B cell (primary cell): ENCODE results near the gene B3GALT6. TPM values are rescaled to one million over a fixed set of nuclear protein-coding genes. Genes with fewer than 3 reads are reported as not detected.

ENCODE experiments used
- ATAC-seq: fragments of 200-7000 bp; cut with Tn5 transposase; one replicate; pipeline ENCODE4 v1.10.0; 2021; ENCODE audit warnings: low read depth, mild to moderate bottlenecking, moderate number of reproducible peaks, moderate library complexity
- CTCF ChIA-PET: fragments of 350-600 bp; sonication (Branson Sonifier 250); formaldehyde crosslinking; loops from one replicate; lab custom pipeline; 2021; ENCODE audit warnings: antibody characterized with exemption, inconsistent platforms; lab: Charles Lee
- POLR2A ChIA-PET: fragments of 350-600 bp; sonication (Branson Sonifier 250); formaldehyde crosslinking; loops from one replicate; lab custom pipeline; 2021; ENCODE audit warnings: antibody characterized with exemption; lab: Charles Lee
- DNase-seq: peaks from one replicate; pipeline ENCODE4 v3.0.0; 2013
- H2AFZ ChIP-seq: 2 replicates; pipeline ENCODE4 v1.6.1; 2012; ENCODE audit warnings: mild to moderate bottlenecking, low read depth, low read length; ENCODE audit not compliant: insufficient read depth, poor library complexity, severe bottlenecking
- H3K27ac ChIP-seq, 2 donors: 1 replicate in 1 of 2; 2 replicates in 1 of 2; pipeline ENCODE4 v1.5.1; 2012 to 2013; ENCODE audit warnings: low read length in 2 of 2, mild to moderate bottlenecking in 2 of 2, moderate library complexity in 1 of 2
- H3K27me3 ChIP-seq, 4 experiments: fragments of 200-600 bp in 1 of 4; sonication (generic) in 1 of 4; replicated peaks in 1 of 4; 1 replicate in 2 of 4; 2 replicates in 2 of 4; pipeline versions ENCODE4 v1.6.1 to v1.7.0; 2013 to 2016; ENCODE audit warnings: low read length in 3 of 4, mild to moderate bottlenecking in 2 of 4, mixed read lengths in 1 of 4, moderate library complexity in 1 of 4; ENCODE audit not compliant: insufficient read depth in 4 of 4, control insufficient read depth in 3 of 4; ENCODE audit errors: control extremely low read depth in 1 of 4
- H3K36me3 ChIP-seq, 2 experiments: replicated peaks in 1 of 2; 1 replicate in 1 of 2; 2 replicates in 1 of 2; pipeline versions ENCODE4 v1.6.1 to v1.7.1; 2013; ENCODE audit warnings: low read length in 1 of 2; ENCODE audit not compliant: insufficient read depth in 2 of 2, control insufficient read depth in 1 of 2; ENCODE audit errors: control extremely low read depth in 1 of 2, extremely low read depth in 1 of 2
- H3K4me1 ChIP-seq, 2 donors: fragments of 200-600 bp in 1 of 2; sonication (generic) in 1 of 2; 1 replicate in 1 of 2; 2 replicates in 1 of 2; pipeline versions ENCODE4 v1.5.1 to v1.6.1; 2013 to 2017; ENCODE audit warnings: low read length in 2 of 2; ENCODE audit not compliant: control insufficient read depth in 2 of 2, insufficient read depth in 2 of 2
- H3K4me2 ChIP-seq: replicated peaks from 2 replicates; pipeline ENCODE3; 2012; ENCODE audit warnings: mild to moderate bottlenecking, low read depth, low read length; ENCODE audit not compliant: poor library complexity, severe bottlenecking
- H3K4me3 ChIP-seq, 5 experiments: fragments of 200-600 bp in 1 of 5; sonication (generic) in 1 of 5; 1 replicate in 3 of 5; 2 replicates in 2 of 5; pipeline versions ENCODE4 v1.5.1 to v1.7.0; 2011 to 2016; ENCODE audit warnings: low read length in 4 of 5, mild to moderate bottlenecking in 4 of 5, low read depth in 2 of 5, control low read depth in 1 of 5, moderate library complexity in 1 of 5; ENCODE audit not compliant: insufficient read depth in 1 of 5; ENCODE audit errors: control extremely low read depth in 1 of 5, extremely low read depth in 1 of 5
- H3K79me2 ChIP-seq: fragments of 200-600 bp; sonication (generic); one replicate; pipeline ENCODE4 v1.6.0; 2016; ENCODE audit warnings: low read length; ENCODE audit not compliant: control insufficient read depth, insufficient read depth
- H3K9ac ChIP-seq: fragments of 200-600 bp; sonication (generic); 2 replicates; pipeline ENCODE4 v1.6.1; 2017; ENCODE audit warnings: mild to moderate bottlenecking, low read length, moderate library complexity
- H3K9me3 ChIP-seq, 3 donors: one replicate each; pipeline versions ENCODE4 v1.6.1 to v1.7.1; 2013; ENCODE audit warnings: low read length in 2 of 3; ENCODE audit not compliant: control insufficient read depth in 2 of 3, insufficient read depth in 1 of 3; ENCODE audit errors: control extremely low read depth in 1 of 3
- H4K20me1 ChIP-seq: 2 replicates; pipeline ENCODE4 v1.6.0; 2012; ENCODE audit warnings: mild to moderate bottlenecking, low read length; ENCODE audit not compliant: insufficient read depth, control insufficient read depth, poor library complexity, severe bottlenecking
- H3K27ac Mint-ChIP-seq: one replicate; pipeline ENCODE4 v1.8.0; 2021; ENCODE audit warnings: mixed read lengths
- H3K27me3 Mint-ChIP-seq: one replicate; pipeline ENCODE4 v1.8.0; 2021; ENCODE audit warnings: mixed read lengths
- H3K4me1 Mint-ChIP-seq: one replicate; pipeline ENCODE4 v1.8.0; 2021; ENCODE audit warnings: mixed read lengths
- H3K4me3 Mint-ChIP-seq: one replicate; pipeline ENCODE4 v1.8.0; 2021; ENCODE audit warnings: mixed read lengths
- H3K9me3 Mint-ChIP-seq: one replicate; pipeline ENCODE4 v1.8.0; 2022; ENCODE audit warnings: mixed read lengths; ENCODE audit not compliant: insufficient read depth
- EZH2 ChIP-seq: IDR thresholded peaks from 2 replicates; pipeline ENCODE4 v1.6.1; 2012; ENCODE audit warnings: borderline replicate concordance, low read depth, mild to moderate bottlenecking, moderate library complexity, low read length; ENCODE audit not compliant: insufficient read depth, poor library complexity, severe bottlenecking
- WGBS: methylation state at CpG from one replicate; pipeline ENCODE4 v1.1.5; 2013; ENCODE audit warnings: missing lambda C conversion rate; ENCODE audit not compliant: insufficient coverage; 5-methylcytosine and 5-hydroxymethylcytosine counted together
- intact Hi-C: fragments of 100-400 bp; cut with micrococcal nuclease; formaldehyde crosslinking; loops from one replicate; pipeline ENCODE4 v1.10.0; 2022
- polyA plus RNA-seq: library from polyadenylated mRNA; depleted of rRNA; stranded (reverse); fragments of >200 nt; gene quantifications from 2 replicates; pipeline ENCODE4 v1.2.3, GENCODE V29; 2012
- total RNA-seq, 2 donors: library from RNA; stranded (reverse); fragments of 120-200 nt in 1 of 2; gene quantifications; 1 replicate in 1 of 2; 2 replicates in 1 of 2; pipeline versions ENCODE4 v1.2.3 to v1.2.4, GENCODE V29; 2013 to 2022
- TF ChIP-seq, protein P1 (sequence below): fragments of 200-600 bp; IDR thresholded peaks from one replicate; pipeline ENCODE4 v1.8.0; 2022; ENCODE audit warnings: antibody characterized with exemption, mild to moderate bottlenecking

Gene B3GALT6
- total and polyA plus RNA-seq, 2 donors (not counting 1 experiment from before 2014, with no cell fraction given): 5.9 to 21.0 TPM

DNA sequence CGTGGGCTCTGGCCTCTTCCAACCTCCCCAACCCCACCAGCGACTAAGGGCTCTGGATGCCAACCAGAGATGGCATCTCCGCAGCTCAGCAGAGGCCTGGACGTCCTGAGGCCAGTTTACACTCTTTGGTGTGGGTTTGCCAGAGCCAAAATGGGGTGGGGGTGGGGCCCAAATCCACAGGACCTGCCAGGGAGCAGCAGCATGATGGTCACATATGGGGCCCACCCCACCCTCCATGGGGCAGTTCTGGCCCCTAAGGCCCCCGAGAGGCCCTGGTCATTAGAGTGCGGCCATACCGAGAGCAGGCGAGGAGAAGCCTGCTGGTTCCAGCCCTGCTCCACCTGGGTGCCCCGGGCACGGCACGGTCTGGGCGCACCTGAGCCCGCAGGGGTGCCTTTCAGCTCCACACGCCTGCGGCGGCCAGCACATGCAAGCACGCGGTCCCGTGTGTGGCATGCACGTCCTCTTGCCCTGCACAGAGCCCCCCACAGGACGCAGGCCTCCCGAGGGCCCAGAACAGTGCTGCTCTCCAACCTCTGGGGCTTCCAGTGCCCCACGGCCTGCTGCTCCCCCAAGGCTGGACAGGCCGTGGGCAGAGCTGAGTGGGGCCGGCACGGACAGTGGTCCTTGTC is 9.7 kb downstream of the B3GALT6 start:
- 87% methylated on average over 23 of the region's 26 CpGs for WGBS
- CTCF ChIA-PET: interaction anchor here (2.0 to 2.3 kb wide), 2 partner anchors 9 to 119 kb away, joined by 6 to 7 read pairs; no protein-coding TSS in a partner anchor
- TF ChIP-seq, protein P1, sequence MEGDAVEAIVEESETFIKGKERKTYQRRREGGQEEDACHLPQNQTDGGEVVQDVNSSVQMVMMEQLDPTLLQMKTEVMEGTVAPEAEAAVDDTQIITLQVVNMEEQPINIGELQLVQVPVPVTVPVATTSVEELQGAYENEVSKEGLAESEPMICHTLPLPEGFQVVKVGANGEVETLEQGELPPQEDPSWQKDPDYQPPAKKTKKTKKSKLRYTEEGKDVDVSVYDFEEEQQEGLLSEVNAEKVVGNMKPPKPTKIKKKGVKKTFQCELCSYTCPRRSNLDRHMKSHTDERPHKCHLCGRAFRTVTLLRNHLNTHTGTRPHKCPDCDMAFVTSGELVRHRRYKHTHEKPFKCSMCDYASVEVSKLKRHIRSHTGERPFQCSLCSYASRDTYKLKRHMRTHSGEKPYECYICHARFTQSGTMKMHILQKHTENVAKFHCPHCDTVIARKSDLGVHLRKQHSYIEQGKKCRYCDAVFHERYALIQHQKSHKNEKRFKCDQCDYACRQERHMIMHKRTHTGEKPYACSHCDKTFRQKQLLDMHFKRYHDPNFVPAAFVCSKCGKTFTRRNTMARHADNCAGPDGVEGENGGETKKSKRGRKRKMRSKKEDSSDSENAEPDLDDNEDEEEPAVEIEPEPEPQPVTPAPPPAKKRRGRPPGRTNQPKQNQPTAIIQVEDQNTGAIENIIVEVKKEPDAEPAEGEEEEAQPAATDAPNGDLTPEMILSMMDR: no peak

DNA sequence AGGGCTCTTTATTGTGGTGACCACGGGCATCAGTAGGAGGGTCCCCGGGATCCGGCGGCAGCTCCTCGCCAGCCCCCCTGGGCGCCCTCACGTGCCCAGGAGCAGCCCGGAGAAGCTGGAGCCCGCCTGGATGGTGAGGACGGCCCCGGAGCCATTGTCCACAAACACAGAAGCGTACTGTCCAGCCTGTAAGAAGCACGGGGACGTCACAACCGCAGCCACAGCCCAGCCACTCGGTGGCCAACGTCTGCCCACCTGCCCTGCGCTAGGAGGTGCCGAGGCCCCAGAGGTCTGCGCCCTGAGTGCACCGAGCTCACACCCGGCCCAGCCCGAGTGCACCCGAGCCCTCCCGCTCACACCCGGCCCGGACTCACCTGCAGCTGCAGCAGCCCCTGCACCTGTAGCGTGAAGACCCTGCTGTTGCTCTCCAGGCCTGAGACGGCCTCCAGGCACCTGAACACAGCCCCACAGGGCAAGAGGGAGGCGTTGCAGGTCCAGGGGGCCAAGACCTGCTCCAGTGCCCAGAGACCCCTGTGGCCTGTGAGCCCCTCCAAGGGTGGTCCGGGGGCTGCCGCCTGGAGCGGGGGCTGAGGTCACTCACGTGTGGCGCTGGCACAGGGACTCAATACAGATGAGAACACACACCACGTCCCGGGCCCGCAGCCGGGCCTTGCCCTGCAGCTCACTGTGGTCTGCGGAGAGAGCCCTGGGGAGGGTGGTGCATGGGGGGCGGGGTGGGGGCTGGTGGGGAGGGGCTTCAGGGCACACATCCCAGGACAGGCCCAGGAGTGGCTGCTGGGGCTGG is 10.6 kb downstream of the B3GALT6 start:
- H3K9me3 ChIP-seq: peaks cover 0 to 14% (median 0%) of the 10 kb centered on the region in 3 donors
- intact Hi-C loops: no loop called here
- H3K36me3 ChIP-seq: no peaks in the 10 kb centered on the region
- TF ChIP-seq, protein P1: no peak
- no peak for TF ChIP-seq EZH2
- H4K20me1 ChIP-seq: peaks cover 9% of the 10 kb centered on the region
- peaks cover 0 to 59% (median 19%) of the 10 kb centered on the region in 4 experiments for H3K27me3 ChIP-seq
- no peak overlapping the region for H3K9ac ChIP-seq
- peaks cover 20 to 22% of the 10 kb centered on the region in 2 donors for H3K4me1 ChIP-seq
- H3K27ac ChIP-seq: no peak overlapping the region
- H2AFZ ChIP-seq: no peak overlapping the region
- CTCF ChIA-PET: interaction anchor here (0.9 to 2.3 kb wide), 3 partner anchors 8 to 259 kb away, joined by 3 to 7 read pairs (median 6); no protein-coding TSS in a partner anchor
- Mint-ChIP-seq H3K27ac (no peak overlapping the region), H3K4me1 (peaks cover 8% of the 10 kb centered on the region), H3K9me3 (no peaks in the 10 kb centered on the region), H3K4me3 (no peak overlapping the region), H3K27me3 (no peaks in the 10 kb centered on the region)
- H3K4me3 ChIP-seq: no peak overlapping the region
- no peak for ATAC-seq
- WGBS: 87% methylated on average over 34 of the region's 41 CpGs
- DNase-seq: no peak
- H3K79me2 ChIP-seq: peaks cover 3% of the 10 kb centered on the region
- H3K4me2 ChIP-seq: no peak overlapping the region
- POLR2A ChIA-PET: no interaction called here

More for the DNA sequence above, 9.7 kb downstream of the B3GALT6 start:
- no peak for ATAC-seq
- intact Hi-C loops: no loop called here
- H4K20me1 ChIP-seq: peaks cover under 1% of the 10 kb centered on the region
- Mint-ChIP-seq H3K4me1 (peaks cover 11% of the 10 kb centered on the region), H3K27ac (no peak overlapping the region), H3K4me3 (no peak overlapping the region), H3K9me3 (no peaks in the 10 kb centered on the region), H3K27me3 (no peaks in the 10 kb centered on the region)
- H3K4me3 ChIP-seq: no peak overlapping the region
- peaks cover 0 to 11% (median 0%) of the 10 kb centered on the region in 3 donors for H3K9me3 ChIP-seq
- no peaks in the 10 kb centered on the region for H3K79me2 ChIP-seq
- no peak overlapping the region for H3K27ac ChIP-seq
- no peaks in the 10 kb centered on the region for H3K36me3 ChIP-seq
- no peak overlapping the region for H2AFZ ChIP-seq
- peaks cover 20% of the 10 kb centered on the region in 2 donors for H3K4me1 ChIP-seq
- no peak for DNase-seq
- H3K9ac ChIP-seq: no peak overlapping the region
- H3K4me2 ChIP-seq: no peak overlapping the region
- POLR2A ChIA-PET: interaction anchor here (1.2 kb wide), 1 partner anchor 105 kb away, joined by 15 read pairs; no protein-coding TSS in a partner anchor
- H3K27me3 ChIP-seq: peaks cover 0 to 52% (median 12%) of the 10 kb centered on the region in 4 experiments
